GM12878 (cell line): Measurements from ENCODE around the gene BPIFA1. TPM values are rescaled to one million over a fixed set of nuclear protein-coding genes. Genes with fewer than 3 reads are reported as not detected.

ENCODE experiments used
- ATAC-seq: fragments of 200-7000 bp; cut with Tn5 transposase; 3 replicates; pipeline ENCODE4 v1.9.1; 2020; ENCODE audit warnings: mild to moderate bottlenecking, moderate library complexity
- BruUV-seq: library from RNA; stranded (reverse); fragments of 400-500 nt; replicated peaks from 2 replicates; lab custom pipeline; 2021; lab: Mats Ljungman, UMichigan
- CTCF ChIA-PET: fragments of 300-600 bp; sonication (Branson Sonifier 250); formaldehyde crosslinking; extraction: SDS; loops from one replicate; lab custom pipeline; 2021; ENCODE audit warnings: inconsistent platforms; lab: Yijun Ruan, JAX
- POLR2A ChIA-PET: fragments of 350-600 bp; formaldehyde crosslinking; extraction: SDS; loops from one replicate; lab custom pipeline; 2021; ENCODE audit warnings: inconsistent platforms; lab: Charles Lee
- RAD21 ChIA-PET: fragments of 300-600 bp; sonication (Branson Sonifier 250); formaldehyde crosslinking; loops from one replicate; lab custom pipeline; 2023; ENCODE audit warnings: antibody characterized with exemption; ENCODE audit not compliant: unreplicated experiment; lab: Charles Lee
- SMC1A ChIA-PET: fragments of 300-600 bp; sonication (Branson Sonifier 250); formaldehyde crosslinking; loops from one replicate; lab custom pipeline; 2023; ENCODE audit not compliant: unreplicated experiment, uncharacterized antibody; lab: Charles Lee
- DNase-seq: peaks from one replicate; pipeline ENCODE4 v3.0.0-alpha.2; 2011; ENCODE audit warnings: low read depth, low spot score
- FAIRE-seq: peaks from 3 replicates; lab custom pipeline; 2011; peaks lifted over from hg19 to GRCh38; lab: Jason Lieb, UNC
- H2AFZ ChIP-seq: 2 replicates; pipeline ENCODE4 v1.6.0; 2011; ENCODE audit warnings: low read depth, low read length, control low read depth; ENCODE audit not compliant: control insufficient read depth
- H3K27ac ChIP-seq: 2 replicates; pipeline ENCODE4 v1.5.1; 2011; ENCODE audit warnings: control low read depth; ENCODE audit not compliant: control insufficient read depth, insufficient read depth
- H3K27me3 ChIP-seq, 2 experiments: replicated peaks in 1 of 2; 2 replicates each; pipeline versions ENCODE4 v1.6.0 to v1.6.1; 2011; ENCODE audit warnings: low read length in 1 of 2; ENCODE audit not compliant: control insufficient read depth in 2 of 2, insufficient read depth in 2 of 2
- H3K36me3 ChIP-seq, 2 experiments: 2 replicates each; pipeline ENCODE4 v1.5.1; 2011; ENCODE audit warnings: low read length in 1 of 2; ENCODE audit not compliant: control insufficient read depth in 2 of 2, insufficient read depth in 2 of 2
- H3K4me1 ChIP-seq: 2 replicates; pipeline ENCODE4 v1.6.1; 2011; ENCODE audit warnings: mild to moderate bottlenecking, low read length, moderate library complexity, mixed read lengths; ENCODE audit not compliant: control insufficient read depth, insufficient read depth
- H3K4me2 ChIP-seq: 2 replicates; pipeline ENCODE4 v1.6.0; 2011; ENCODE audit warnings: control low read depth; ENCODE audit not compliant: control insufficient read depth, insufficient read depth
- H3K4me3 ChIP-seq: fragments of 200-600 bp; sonication (generic); 2 replicates; pipeline ENCODE4 v1.5.1; 2016
- H3K79me2 ChIP-seq: 2 replicates; pipeline ENCODE4 v1.6.0; 2011; ENCODE audit warnings: low read length; ENCODE audit not compliant: control insufficient read depth, insufficient read depth
- H3K9ac ChIP-seq: 2 replicates; pipeline ENCODE4 v1.8.0; 2011; ENCODE audit warnings: low read length, control low read depth, mixed read lengths; ENCODE audit not compliant: control insufficient read depth, insufficient read depth
- H3K9me3 ChIP-seq: replicated peaks from 3 replicates; pipeline ENCODE4 v1.5.1; 2011; ENCODE audit warnings: mild to moderate bottlenecking, low read length; ENCODE audit not compliant: control insufficient read depth, insufficient read depth
- H4K20me1 ChIP-seq: 2 replicates; pipeline ENCODE4 v1.6.0; 2011; ENCODE audit not compliant: control insufficient read depth, insufficient read depth
- ATF7 ChIP-seq: fragments of 450-650 bp; IDR thresholded peaks from 2 replicates; pipeline ENCODE4 v1.6.1; 2016; ENCODE audit warnings: low read depth, mild to moderate bottlenecking
- KLF5 ChIP-seq: fragments of 450-650 bp; IDR thresholded peaks from 2 replicates; pipeline ENCODE4 v1.6.1; 2014; ENCODE audit warnings: mild to moderate bottlenecking; ENCODE audit not compliant: partially characterized antibody
- SP1 ChIP-seq: IDR thresholded peaks from one replicate; pipeline ENCODE4 v1.6.1; 2011; ENCODE audit warnings: low read depth, low read length
- ZBTB40 ChIP-seq: fragments of 450-650 bp; IDR thresholded peaks from 2 replicates; pipeline ENCODE4 v1.6.1; 2016; ENCODE audit warnings: mild to moderate bottlenecking, moderate library complexity, borderline replicate concordance
- WGBS: methylation state at CpG from one replicate; pipeline ENCODE4 v1.1.6; 2016; ENCODE audit warnings: low lambda C conversion rate; ENCODE audit not compliant: insufficient replicate concordance, insufficient coverage; ENCODE audit errors: missing lambda C conversion rate; 5-methylcytosine and 5-hydroxymethylcytosine counted together
- in situ Hi-C: fragments of 300-500 bp; cut with MboI; formaldehyde crosslinking; loops from 9 replicates; pipeline ENCODE4 v1.14.3; 2018; ENCODE audit warnings: mixed read lengths
- intact Hi-C: fragments of 100-400 bp; cut with micrococcal nuclease; formaldehyde crosslinking; loops from one replicate; pipeline ENCODE4 v1.14.2; 2022; ENCODE audit not compliant: unreplicated experiment
- polyA plus RNA-seq, 11 experiments: library from polyadenylated mRNA; depleted of rRNA in 4 of 11; unstranded in 6 of 11; stranded (reverse) in 5 of 11; fragments of >200 nt; fragmentation: Nextera tagmentation in 4 of 11; fragmentation: Illumina TruSeq in 1 of 11; extraction: Ambion mirVana in 4 of 11; extraction: Trizol in 1 of 11; gene quantifications; 1 replicate in 1 of 11; 2 replicates in 10 of 11; pipeline versions ENCODE4 v1.2.1 to v1.2.3, GENCODE V29; 2011 to 2016; ENCODE audit warnings: inconsistent platforms in 2 of 11, missing spikeins in 2 of 11, low read depth in 1 of 11
- total RNA-seq, 4 experiments: library from RNA; depleted of rRNA in 3 of 4; stranded (reverse); fragments of >200 nt in 3 of 4; fragmentation: Illumina TruSeq in 1 of 4; extraction: Trizol in 1 of 4; gene quantifications; 2 replicates each; pipeline versions ENCODE4 v1.2.1 to v1.2.3, GENCODE V29; 2013 to 2021

BPIFA1 gene
- total and polyA plus RNA-seq, 10 of the 15 experiments (the other 5 are each of a cell fraction or from before 2014, with no cell fraction given), result not detected

- TF ChIP-seq ZBTB40 (no peak), ATF7 (no peak)
Observed at GRCh38 chr20:33282991-33283555, 47.3 kb downstream of the BPIFA1 start, which contains the start of gene BPIFB1 (continued).

GRCh38 chr20:33284284-33284683, 48.5 kb downstream of the BPIFA1 start:
- no peaks in the 10 kb centered on the region for H3K79me2 ChIP-seq
- H3K4me1 ChIP-seq, result no peaks in the 10 kb centered on the region
- in situ Hi-C loops (no loop called here), intact Hi-C loops (no loop called here)
- no peaks in the 10 kb centered on the region for H4K20me1 ChIP-seq
- 33% methylated on average over 4 of the region's 4 CpGs for WGBS
- H3K4me3 ChIP-seq, result no peak overlapping the region
- DNase-seq (no peak), FAIRE-seq (no peak), ATAC-seq (no peak)
- H3K27ac ChIP-seq, result no peak overlapping the region
- no peaks in the 10 kb centered on the region for H3K9me3 ChIP-seq
- H3K36me3 ChIP-seq, result no peaks in the 10 kb centered on the region
- no peak overlapping the region for H2AFZ ChIP-seq
- TF ChIP-seq KLF5 (no peak), SP1 (no peak)
- ChIA-PET CTCF (interaction anchor here (1.8 kb wide), 1 partner anchor 382 kb away, joined by 4 read pairs; no protein-coding TSS in a partner anchor), SMC1A (no interaction called here), POLR2A (interaction anchor here (0.7 kb wide), 1 partner anchor 142 kb away, joined by 3 read pairs; no protein-coding TSS in a partner anchor), RAD21 (no interaction called here)
- no peak overlapping the region for H3K4me2 ChIP-seq
- no peak overlapping the region for H3K9ac ChIP-seq
- no TSS peak for BruUV-seq
- H3K27me3 ChIP-seq, result peaks cover 0 to 3% of the 10 kb centered on the region in 2 experiments; a peak in 3 of 4 replicates
